ENCODE measurements around the gene CIROP. TPM values are rescaled to one million over a fixed set of nuclear protein-coding genes. Genes with fewer than 3 reads are reported as not detected.

The CIROP gene
- total RNA-seq, 1 experiment from 2014 or later = not detected

DNA sequence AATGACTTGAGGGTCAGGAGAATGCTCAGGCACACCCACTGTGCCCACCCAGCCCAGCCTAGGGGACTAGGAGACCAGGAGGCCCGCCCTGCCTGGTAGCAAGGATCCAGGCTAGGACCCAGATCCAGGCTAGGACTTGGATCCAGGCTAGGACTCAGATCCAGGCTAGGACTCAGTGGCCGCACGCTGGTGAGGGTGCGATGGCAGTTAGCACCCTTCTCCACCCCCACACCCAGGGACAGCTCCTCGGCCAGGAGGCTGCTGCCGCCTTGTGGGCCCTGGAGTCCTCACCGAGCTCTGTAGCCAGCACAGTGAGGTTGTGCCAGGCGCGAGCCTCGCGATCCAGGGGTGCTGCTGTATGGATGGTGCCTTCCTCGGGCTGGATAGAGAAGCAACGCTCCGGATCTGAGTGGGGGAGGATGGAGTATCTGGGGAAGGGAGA lies 52.6 kb downstream of the CIROP start:
- H3T11ph ChIP-seq (ENCODE audit: low read length) = no peak overlapping the region
- no peak overlapping the region for H3K14ac ChIP-seq (ENCODE audit: insufficient read depth, low read length)
- H3K4me1 ChIP-seq (ENCODE audit: insufficient read depth, low read length) = no peaks in the 10 kb centered on the region; the same call in 1 of the 2 replicates
- H2AFZ ChIP-seq (ENCODE audit: low read length) = no peak overlapping the region
- H3K4me2 ChIP-seq (ENCODE audit: insufficient read depth, insufficient read length, low read length) = no peak overlapping the region
- no peaks in the 10 kb centered on the region for H3K27me3 ChIP-seq (ENCODE audit: insufficient read depth, low read length)
- no peaks in the 10 kb centered on the region for H3K9me3 ChIP-seq (ENCODE audit: control insufficient read depth, low read depth, low read length)
- H2BK120ac ChIP-seq (ENCODE audit: low read depth, low read length, poor library complexity, severe bottlenecking) = no peak overlapping the region
- no CpG with 5 or more reads among the region's 14 CpGs for WGBS (ENCODE audit: extremely low coverage, insufficient read length, low lambda C conversion rate)
- Mint-ChIP-seq H3K27ac (peak overlapping the region in 1 of 3 experiments; percentile 56; a peak in 1 of 7 replicates), H3K4me1 (peaks cover 14 to 17% of the 10 kb centered on the region in 2 experiments), H3K36me3 (ENCODE audit: insufficient read depth in 1 of 3, low read depth in 3 of 3) (peaks cover 13 to 46% (median 25%) of the 10 kb centered on the region in 3 experiments), H3K27me3 (ENCODE audit: low read depth) (peaks cover 8% of the 10 kb centered on the region), H3K4me3 (no peak overlapping the region), H3K9me3 (no peaks in the 10 kb centered on the region)
- H2BK15ac ChIP-seq (ENCODE audit: low read depth, low read length) = no peak overlapping the region
- H3K23me2 ChIP-seq (ENCODE audit: insufficient read length, low read depth, low read length, poor library complexity, severe bottlenecking) = peaks cover 10% of the 10 kb centered on the region
- H2AK5ac ChIP-seq (ENCODE audit: insufficient read length, low read length) = no peak overlapping the region
- no peaks in the 10 kb centered on the region for H3K79me2 ChIP-seq (ENCODE audit: insufficient read depth, low read length)
- no peak overlapping the region for H3K9ac ChIP-seq (ENCODE audit: extremely low read depth, insufficient read length, low read length)
- H3K4ac ChIP-seq (ENCODE audit: low read depth, low read length) = no peak overlapping the region
- H3K18ac ChIP-seq (ENCODE audit: insufficient read length, low read depth, low read length) = no peak overlapping the region
- H4K5ac ChIP-seq (ENCODE audit: insufficient read length, low read depth, low read length) = no peak overlapping the region
- H3K79me1 ChIP-seq (ENCODE audit: insufficient read depth, low read depth, low read length, poor library complexity, severe bottlenecking) = no peaks in the 10 kb centered on the region
- no peak overlapping the region for H3K56ac ChIP-seq (ENCODE audit: insufficient read length, low read depth, low read length)
- no peak overlapping the region for H4K91ac ChIP-seq (ENCODE audit: insufficient read length, low read depth, low read length)
- no peak overlapping the region for H3K27ac ChIP-seq (ENCODE audit: insufficient read length, low read depth, low read length)
- H4K20me1 ChIP-seq (ENCODE audit: control insufficient read depth, insufficient read depth, insufficient read length) = no peaks in the 10 kb centered on the region
- no peak overlapping the region for H2BK5ac ChIP-seq (ENCODE audit: insufficient read length, low read length)
- no peak overlapping the region for H2BK20ac ChIP-seq (ENCODE audit: low read depth, low read length, poor library complexity, severe bottlenecking)
- H3K23ac ChIP-seq (ENCODE audit: insufficient read length, low read depth, low read length) = no peak overlapping the region
- no peak overlapping the region for H4K8ac ChIP-seq (replicated peaks; ENCODE audit: insufficient read length, low read depth, low read length)
- peak; percentile 53 for TF ChIP-seq CTCF (conservative IDR thresholded peaks at IDR 0.05)
- H2BK12ac ChIP-seq (ENCODE audit: insufficient read length, low read depth, low read length) = no peak overlapping the region
- peak; percentile 73 for DNase-seq

Measured in H9 (cell line).